Fibroblast of gingiva (primary cell): ENCODE measurements around the gene RBMS3.
"Not testable (repeated sequence)": the region's sequence is repeated elsewhere in the genome, so short reads cannot be mapped to it uniquely, and the experiment has no call there.

Source experiments
- DNase-seq: peaks from one replicate; pipeline ENCODE4 v3.0.0-alpha.2; 2011; ENCODE audit warnings: low read depth

RBMS3 gene

DNA sequence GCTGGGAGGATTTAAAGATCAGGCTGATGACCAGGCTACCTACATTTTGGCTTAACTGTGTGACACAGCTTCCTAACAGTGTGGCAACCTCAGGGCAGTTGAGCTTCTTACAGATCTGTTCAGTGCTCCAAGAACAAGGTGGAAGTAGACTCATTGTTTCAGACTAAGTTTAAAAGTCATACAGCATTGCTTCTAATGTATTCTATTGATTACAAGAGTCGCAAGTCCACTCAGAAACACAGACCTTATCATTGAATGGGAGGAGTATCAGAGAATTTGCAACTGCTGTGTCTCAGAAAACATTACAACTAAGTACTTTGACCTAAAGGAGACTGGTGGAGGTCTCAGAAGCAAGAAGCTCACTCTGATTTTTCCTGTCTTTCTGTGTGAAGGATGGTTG lies 746.0 kb downstream of the RBMS3 start:
- no peak for DNase-seq

DNA sequence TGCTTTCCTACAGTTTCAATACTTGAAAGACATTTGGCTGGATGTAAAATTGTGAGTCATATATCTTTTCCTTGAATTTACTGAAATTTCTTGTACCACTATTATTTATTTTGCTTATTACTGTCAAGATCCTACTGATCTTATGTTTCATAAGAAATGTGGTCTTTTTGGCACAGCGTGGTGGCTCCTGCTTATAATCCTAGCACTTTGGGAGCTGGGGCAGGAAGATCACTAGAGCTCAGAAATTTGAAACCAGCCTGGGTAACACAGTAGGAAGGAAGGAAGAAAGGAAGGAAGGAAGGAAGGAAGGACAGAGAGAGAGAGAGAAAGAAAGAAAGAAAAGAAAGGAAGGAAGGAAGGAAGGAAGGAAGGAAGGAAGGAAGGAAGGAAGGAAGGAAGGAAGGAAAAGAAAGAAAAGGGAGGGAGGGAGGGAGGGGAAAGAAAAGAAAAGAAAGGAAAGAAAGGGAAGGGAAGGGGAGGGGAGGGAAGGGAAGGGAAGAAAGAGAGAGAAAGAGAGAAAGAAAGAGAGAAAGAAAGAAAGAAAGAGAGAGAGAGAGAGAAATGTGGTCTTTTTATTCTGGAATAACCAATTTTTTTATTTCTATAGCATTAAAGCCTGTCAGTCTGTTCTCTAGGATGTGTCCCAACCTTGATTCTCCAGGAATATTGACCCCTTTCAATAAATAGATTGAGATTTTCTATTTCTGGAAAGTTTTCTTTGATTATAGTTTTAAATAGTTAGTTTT lies 753.5 kb downstream of the RBMS3 start:
- no peak for DNase-seq

DNA sequence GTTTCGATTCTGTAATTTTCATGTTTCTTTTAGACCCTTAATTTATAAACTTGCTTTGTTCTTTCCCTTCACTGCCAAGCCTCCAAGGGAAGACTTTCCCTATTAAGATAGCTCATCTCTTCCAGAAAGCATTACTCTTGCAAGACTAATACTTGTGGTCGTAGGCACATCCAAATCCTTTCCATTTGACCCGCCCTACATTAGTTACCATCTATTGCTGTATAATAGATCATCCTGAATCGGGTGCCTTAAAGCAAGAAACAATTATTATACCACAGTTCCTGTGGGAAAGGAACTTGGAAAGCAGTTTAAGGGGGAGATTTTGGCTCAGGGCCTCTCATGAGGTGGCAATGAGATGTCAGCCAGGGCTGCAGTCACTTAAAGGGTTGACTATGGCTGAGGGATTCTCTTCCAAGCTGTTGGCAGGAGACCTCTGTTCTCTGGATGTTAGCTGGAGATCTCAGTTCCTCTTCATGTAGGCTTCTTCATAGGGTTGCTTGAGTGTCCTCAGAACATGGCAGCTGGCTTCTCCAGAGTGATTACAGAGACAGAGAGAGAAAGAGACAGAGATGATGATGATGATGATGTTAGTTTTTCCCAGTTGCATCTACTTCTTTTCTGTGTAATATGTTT lies 755.2 kb downstream of the RBMS3 start:
- no peak for DNase-seq

DNA sequence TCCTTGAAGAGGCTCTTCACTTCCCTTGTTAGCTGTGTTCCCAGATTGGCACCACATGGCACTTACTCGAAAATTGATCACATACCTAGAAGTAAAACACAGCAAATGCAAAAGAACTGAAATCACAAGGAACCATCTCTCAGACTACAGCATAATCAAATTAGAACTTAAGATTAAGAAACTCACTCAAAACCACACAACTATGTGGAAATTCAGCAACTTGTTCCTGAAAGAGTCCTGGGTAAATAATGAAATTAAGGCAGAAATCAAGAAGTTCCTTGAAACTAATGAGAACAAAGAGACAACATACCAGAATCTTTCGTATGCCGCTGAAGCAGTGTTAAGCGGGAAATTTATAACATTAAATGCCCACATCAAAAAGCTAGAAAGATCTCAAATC lies 759.3 kb downstream of the RBMS3 start:
- no peak for DNase-seq

DNA sequence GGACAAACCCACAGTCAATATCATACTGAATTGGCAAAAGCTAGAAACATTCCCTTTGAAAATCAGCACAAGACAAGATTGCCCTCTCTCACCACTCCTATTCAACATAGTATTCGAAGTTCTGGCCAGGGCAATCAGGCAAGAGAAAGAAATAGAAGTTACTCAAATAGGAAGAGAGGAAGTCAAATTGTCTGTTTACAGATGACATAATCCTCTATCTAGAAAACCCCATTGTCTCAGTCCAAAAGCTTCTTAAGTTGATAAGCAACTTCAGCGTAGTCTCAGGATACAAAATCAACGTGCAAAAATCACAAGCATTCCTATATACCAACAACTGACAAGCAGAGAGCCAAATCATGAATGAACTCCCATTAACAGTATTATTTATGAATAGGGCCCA lies 760.6 kb downstream of the RBMS3 start:
- DNase-seq = not testable (repeated sequence)

DNA sequence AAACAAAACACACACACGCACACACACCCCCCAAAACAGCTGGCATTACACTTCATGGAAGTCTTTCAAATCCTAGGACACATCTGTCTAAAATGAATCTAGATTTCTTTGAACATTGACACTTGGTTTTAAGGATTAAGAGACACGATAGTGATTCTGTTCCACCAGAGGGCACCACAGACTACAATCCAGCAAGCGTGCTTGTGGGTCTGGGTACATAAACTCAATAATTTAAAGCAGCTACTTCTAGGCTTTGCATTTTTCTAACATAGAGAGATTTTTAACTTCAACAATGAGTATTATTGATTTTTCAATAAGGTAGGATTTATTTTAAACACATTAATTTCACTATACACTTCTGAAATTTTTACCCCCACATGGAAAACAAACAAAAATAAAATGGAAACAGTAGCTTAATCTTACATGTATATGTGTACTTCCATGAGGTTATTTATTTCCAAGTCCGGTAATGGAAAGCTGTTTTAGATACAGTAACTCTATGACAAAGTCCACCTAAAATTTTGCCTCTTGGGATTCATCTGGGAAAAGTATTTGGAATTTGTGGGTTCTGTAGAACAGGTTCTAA lies 761.5 kb downstream of the RBMS3 start:
- DNase-seq = peak; percentile 59

DNA sequence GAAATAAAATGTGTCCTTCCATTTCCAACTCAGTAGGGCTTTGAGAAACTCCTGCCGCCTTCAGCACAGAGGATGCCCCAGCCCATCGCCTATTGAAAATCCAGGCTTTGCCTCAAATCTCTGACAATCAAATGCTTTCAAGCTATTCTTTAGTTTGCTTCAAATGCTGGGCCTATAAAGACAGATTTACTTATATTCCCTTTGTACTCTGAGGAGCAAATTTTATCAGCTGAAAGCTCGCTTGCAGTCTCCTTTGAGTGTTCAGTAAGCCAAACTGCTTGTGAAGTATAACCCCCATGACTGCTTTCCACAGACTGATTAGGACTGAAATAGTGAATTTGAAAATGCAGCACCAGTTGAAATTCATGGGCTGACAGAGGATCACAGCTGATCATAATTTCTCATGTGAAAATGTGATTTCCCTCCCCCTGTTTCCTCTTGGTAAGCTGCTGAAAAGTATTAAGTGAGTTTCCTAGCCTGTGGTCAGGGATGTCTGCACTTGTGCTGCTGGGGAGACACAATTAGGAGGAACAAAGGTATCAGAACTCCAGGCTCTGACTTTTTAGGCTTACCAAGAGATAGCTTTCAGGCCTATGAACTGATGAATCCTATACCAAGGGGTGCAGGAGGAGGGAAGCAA lies 762.2 kb downstream of the RBMS3 start:
- no peak for DNase-seq

DNA sequence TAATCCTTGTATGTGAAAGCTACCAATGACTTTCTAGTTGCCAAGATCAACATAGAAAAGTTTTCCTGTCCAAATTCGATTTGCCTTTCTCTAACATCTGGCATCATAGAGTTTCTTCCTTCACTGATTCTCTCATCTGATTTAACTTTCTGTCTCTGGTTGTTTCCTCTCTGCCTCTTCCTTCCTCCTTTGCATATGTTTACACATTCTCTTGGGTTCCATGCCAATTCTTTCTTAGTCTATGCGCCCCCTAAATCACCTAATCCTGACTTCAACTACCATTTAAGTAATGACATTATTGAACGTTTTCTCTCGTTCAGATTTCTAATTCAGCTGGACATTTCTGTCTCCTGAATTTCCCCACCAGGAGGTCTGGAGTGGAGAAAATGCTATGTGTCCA lies 763.6 kb downstream of the RBMS3 start:
- no peak for DNase-seq

DNA sequence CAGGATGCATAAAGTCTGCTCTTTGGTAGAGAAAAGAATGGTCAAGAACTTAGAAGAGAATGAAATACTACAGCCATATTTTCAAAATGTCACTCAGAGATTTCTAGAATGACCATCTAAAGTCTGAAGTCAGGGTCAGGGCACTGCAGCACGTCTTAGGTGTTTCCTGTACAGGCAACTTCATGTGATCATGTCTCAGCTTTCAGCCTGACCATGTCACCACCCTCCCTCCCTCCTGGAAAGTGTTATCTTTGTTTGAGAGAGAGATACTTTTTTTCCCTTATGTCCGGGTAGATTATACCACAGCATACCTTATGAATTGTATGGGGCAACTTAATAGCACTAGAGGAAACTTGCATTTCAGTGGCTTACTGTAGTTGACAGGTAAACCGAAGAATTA lies 767.6 kb downstream of the RBMS3 start:
- no peak for DNase-seq

DNA sequence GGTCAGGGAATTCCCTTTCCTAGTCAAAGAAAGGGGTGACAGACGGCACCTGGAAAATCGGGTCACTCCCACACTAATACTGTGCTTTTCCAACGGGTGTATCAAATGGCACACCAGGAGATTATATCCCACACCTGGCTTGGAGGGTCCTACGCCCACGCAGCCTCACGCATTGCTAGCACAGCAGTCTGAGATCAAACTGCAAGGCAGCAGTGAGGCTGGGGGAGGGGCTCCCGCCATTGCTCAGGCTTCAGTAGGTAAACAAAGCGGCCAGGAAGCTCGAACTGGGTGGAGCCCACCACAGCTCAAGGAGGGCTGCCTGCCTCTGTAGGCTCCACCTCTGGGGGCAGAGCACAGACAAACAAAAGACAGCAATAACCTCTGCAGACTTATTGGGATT lies 769.2 kb downstream of the RBMS3 start:
- DNase-seq = not testable (repeated sequence)

DNA sequence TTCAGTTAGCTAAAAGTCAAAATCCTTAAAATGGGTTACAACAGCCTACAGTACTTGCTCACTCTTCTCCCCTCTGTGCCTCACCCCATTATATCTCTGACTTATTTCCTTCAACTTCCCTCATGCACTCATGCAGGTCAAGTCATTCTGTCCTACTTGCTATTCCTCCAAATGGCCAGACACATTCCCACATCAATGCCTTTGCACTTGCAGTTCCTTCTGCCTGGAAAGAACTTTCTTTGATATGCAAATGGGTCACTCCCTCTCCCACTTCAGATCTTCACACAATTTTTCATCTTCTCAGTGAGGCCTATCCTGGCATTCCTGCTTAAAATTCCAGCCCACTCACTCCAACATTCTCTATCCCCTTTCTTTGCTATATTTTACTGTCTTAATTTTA lies 778.4 kb downstream of the RBMS3 start:
- DNase-seq = no peak
